GM21381 (cell line): ENCODE results near the gene CASP1.
"Not testable (repeated sequence)": the region's sequence is repeated elsewhere in the genome, so short reads cannot be mapped to it uniquely, and the experiment has no call there.

Source experiments
- ATAC-seq: cut with Tn5 transposase; IDR thresholded peaks from one replicate; pipeline ENCODE4 v1.9.1; 2021; ENCODE audit warnings: mild to moderate bottlenecking, moderate library complexity; ENCODE audit not compliant: unreplicated experiment

Gene CASP1

GRCh38 chr11:105034813-105035620, at the start of gene CASP1:
CASP1 (minus strand) TSS chr11:105035144; CDS start chr11:105035113, 31 bp downstream.
- peak; percentile 89 for ATAC-seq

GRCh38 chr11:105081412-105082150, 46.6 kb upstream of the CASP1 start:
- ATAC-seq: no peak

GRCh38 chr11:105080171-105080906, 45.4 kb upstream of the CASP1 start:
- not testable (repeated sequence) for ATAC-seq

GRCh38 chr11:105078283-105078682, 43.3 kb upstream of the CASP1 start:
- no peak for ATAC-seq

- not testable (repeated sequence) for ATAC-seq
Observed at GRCh38 chr11:105077141-105077790, 42.3 kb upstream of the CASP1 start.

- ATAC-seq: no peak
Observed at GRCh38 chr11:105074166-105074530, 39.2 kb upstream of the CASP1 start.

GRCh38 chr11:105073456-105074165, 38.7 kb upstream of the CASP1 start:
- no peak for ATAC-seq

- not testable (repeated sequence) for ATAC-seq
Observed at GRCh38 chr11:105072080-105072479, 37.1 kb upstream of the CASP1 start.

- ATAC-seq: no peak
Observed at GRCh38 chr11:105071089-105071732, 36.3 kb upstream of the CASP1 start.

GRCh38 chr11:105070306-105070705, 35.4 kb upstream of the CASP1 start:
- ATAC-seq: no peak

- ATAC-seq: not testable (repeated sequence)
Observed at GRCh38 chr11:105069749-105070148, 34.8 kb upstream of the CASP1 start.

GRCh38 chr11:105063245-105063941, 28.4 kb upstream of the CASP1 start:
- not testable (repeated sequence) for ATAC-seq

- no peak for ATAC-seq
Observed at GRCh38 chr11:105057432-105057831, 22.5 kb upstream of the CASP1 start.

GRCh38 chr11:105056446-105056845, 21.5 kb upstream of the CASP1 start:
- ATAC-seq: no peak

- ATAC-seq: no peak
Observed at GRCh38 chr11:105054723-105055493, 20.0 kb upstream of the CASP1 start.

GRCh38 chr11:105052487-105052886, 17.5 kb upstream of the CASP1 start:
- no peak for ATAC-seq

- ATAC-seq: no peak
Observed at GRCh38 chr11:105051559-105051958, 16.6 kb upstream of the CASP1 start.

- no peak for ATAC-seq
Observed at GRCh38 chr11:105049481-105049880, 14.5 kb upstream of the CASP1 start.
